NCI-H345 (cell line): ENCODE results near the gene ECM2.
"Not testable (repeated sequence)": the region's sequence is repeated elsewhere in the genome, so short reads cannot be mapped to it uniquely, and the experiment has no call there.

Experiments used
- DNase-seq: peaks from one replicate; lab custom pipeline; 2025; lab: John Stamatoyannopoulos, UW

The ECM2 gene

DNA sequence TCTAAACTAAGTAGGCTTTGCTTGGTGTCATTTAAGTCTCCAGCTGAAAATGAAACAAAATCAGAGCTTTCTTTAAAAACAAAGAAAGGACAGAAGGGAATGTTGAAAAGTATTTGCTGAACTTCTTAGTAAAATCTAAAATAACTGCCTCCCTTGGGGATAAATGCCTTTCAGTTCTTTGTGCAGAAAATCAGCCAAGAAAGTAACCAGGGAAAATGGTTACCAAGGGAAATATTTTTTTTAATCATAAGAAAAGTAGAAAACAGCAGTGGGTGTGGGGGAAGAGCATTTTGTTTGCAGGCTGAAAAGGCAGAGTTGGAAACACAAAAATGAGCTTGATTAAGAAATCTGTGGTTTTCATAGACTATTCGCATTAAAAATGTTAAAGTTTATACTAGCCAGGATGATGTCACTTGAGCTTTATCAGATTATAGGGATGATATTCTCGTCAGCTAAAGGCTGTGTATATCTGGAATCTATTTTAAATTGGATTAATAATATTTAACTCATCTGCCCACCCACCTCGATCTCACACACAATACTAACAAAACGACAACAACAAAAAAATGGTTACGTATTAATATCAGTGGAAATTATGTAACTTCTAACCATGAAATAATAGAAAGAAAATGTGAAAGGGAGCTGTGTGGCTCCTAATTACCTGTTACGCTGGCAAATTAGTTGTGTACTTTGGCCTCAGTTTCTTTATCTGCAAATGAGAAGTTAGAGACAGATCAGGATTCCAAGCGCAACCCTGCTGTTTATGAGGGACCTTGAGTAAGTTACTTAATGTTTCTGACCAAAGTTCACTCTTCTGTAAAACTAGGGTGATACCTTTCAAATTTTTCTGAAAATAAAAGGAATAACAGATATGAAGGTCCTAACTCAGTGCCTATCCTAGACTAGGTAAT lies at the start of gene ECM2:
Gene ECM2, minus strand, starts transcription at position 51 of the 911 bp plus-strand sequence. CDS start 13,124 bp downstream, outside the sequence.
- DNase-seq = no peak

DNA sequence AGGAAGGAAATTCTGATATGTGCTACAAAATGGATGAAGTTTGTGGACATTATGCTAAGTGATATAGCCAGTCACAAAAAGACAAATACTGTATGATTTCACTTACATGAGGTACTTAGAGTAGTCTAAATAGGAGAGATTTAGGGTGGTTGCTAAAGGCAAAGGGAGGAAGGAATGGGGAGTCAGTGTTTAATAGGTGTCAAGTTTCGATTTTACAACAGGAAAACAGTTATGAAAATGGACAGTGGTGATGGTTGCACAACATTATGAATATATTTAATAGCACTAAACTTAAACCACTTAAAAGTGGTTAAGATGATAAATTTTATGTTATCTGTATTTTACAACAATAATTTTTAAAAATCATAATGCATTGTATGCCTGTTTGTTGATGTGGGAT lies 40.4 kb upstream of the ECM2 start:
- DNase-seq = no peak

GRCh38 chr9:92573612-92574011 lies 37.8 kb upstream of the ECM2 start:
- not testable (repeated sequence) for DNase-seq

GRCh38 chr9:92571871-92572270 lies 36.1 kb upstream of the ECM2 start:
- not testable (repeated sequence) for DNase-seq

DNA sequence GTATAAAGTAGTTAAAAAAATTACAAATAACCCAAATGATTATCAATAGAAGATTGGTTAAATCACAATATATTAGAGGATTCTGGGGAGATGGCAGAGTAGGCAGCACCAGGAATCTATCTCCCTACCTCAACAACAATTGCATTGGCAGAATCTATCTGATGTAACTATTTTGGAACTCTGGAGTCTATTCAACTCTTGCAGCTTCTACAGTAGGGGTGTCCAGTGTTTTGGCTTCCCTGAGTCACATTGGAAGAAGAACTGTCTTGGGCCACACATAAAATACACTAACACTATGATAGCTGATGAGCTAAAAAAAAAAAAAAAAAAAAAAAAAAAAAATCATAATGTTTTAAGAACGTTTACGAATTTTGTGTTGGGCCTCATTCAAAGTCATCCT lies 29.2 kb upstream of the ECM2 start:
- no peak for DNase-seq

GRCh38 chr9:92564504-92564903 lies 28.7 kb upstream of the ECM2 start:
- no peak for DNase-seq

DNA sequence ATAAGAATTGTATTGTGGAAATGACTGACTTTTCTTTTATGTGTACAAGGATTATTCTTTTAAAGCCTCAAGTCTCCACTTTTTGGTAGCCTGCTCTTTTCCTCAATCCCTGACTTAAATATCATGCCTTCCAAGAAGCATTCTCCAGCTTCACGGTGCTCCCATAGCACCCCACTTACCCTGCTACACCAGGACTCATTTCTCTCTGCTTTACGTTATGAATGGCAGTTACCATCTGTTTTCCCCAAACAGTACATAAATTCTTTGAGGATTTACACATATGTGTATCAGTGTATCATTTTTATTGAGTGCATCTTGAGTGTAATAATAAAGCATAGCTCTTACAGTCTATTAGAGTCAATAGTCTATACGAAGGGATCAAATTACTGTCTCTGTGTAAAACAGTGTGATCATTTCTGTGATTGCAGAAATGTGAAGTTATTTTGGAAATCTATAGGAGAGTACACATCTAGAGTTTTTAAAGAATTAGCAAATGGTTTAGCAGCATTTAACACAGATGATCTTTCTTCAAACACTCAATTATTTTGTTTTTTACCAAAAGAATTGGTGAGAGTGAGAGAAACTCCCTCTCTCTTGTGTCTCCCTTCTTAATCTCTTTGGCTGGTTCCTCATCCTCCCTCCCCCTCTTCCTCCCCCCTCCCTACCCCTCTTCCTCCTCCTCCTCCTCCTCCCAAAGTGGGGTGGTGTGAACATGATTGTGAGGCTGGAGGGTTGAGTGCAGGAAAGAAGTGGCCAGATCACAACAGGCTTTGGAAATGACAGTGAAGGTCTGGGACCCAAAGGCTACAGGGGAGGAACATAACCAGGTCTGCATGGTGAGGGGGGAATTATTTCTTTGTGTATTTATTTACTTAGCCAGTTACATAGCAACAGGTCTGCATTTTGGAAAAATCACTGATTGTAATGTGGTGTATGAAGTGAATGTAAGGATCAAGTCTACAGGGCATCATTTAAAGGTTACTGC lies 27.6 kb upstream of the ECM2 start:
- no peak for DNase-seq

- DNase-seq = no peak
Observed at GRCh38 chr9:92562461-92562967, 26.7 kb upstream of the ECM2 start.

- no peak for DNase-seq
Observed at GRCh38 chr9:92561374-92562330, 25.9 kb upstream of the ECM2 start.

- DNase-seq = no peak
Observed at GRCh38 chr9:92558612-92559374, 23.0 kb upstream of the ECM2 start.

GRCh38 chr9:92550765-92551164 lies 15.0 kb upstream of the ECM2 start:
- no peak for DNase-seq

GRCh38 chr9:92547356-92547755 lies 11.6 kb upstream of the ECM2 start:
- DNase-seq = no peak

DNA sequence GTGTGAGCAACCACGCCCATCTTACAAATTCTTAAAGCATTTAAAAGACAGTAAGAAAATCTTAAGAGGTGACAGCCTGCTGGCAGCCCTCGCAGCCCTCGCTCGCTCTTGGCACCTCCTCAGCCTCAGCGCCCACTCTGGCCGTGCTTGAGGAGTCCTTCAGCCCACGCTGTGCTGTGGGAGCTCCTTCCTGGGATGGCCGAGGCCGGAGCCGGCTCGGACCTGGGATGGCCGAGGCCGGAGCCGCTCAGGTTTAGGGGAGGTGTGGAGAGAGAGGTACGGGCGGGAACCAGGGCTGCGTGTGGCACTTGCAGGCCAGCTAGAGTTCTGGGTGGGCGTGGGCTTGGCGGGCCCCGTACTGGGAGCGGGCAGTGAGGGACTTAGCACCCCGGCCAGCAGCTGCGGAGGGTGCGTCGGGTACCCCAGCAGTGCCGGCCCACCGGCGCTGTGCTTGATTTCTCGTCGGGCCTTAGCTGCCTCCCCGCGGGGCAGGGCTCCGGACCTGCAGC lies 9.3 kb upstream of the ECM2 start:
- DNase-seq = no peak

DNA sequence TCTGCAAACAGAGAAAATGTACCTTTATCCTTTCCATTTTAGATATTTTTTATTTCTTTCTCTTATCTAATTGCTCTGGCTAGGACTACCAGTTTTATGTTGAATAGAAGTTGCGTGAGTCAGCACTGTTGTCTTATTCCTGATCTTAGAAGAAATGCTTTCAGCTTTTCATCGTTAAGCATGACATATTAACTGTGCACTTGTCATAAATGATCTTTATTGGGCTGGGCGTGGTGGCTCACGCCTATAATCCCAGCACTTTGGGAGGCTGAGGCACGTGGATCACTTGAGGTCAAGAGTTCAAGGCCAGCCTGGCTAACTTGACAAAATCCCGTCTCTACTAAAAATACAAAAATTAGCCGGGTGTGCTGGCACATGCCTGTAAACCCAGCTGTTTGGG lies 8.2 kb upstream of the ECM2 start:
- DNase-seq = no peak

GRCh38 chr9:92538541-92538940 lies 2.8 kb upstream of the ECM2 start:
- DNase-seq = no peak

DNA sequence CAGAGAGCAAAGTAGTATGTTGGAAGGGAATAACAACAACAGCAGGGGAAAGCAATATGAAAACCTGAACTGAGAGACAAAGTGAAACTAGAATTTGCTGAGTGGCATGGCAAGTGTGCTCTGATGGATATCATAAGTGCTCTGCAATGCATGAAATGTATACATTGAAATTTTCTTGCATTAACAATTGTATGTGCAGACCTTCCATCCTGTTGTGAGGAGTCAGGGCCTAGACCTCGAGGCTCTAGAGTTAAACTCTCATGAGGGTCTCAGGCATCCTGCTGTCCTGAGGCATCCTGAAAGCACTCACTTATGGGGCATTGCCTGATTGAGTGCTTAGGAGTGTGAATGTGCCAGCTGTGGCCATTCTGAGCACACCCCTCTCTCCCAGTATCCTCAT lies 1.1 kb downstream of the ECM2 start:
- no peak for DNase-seq

DNA sequence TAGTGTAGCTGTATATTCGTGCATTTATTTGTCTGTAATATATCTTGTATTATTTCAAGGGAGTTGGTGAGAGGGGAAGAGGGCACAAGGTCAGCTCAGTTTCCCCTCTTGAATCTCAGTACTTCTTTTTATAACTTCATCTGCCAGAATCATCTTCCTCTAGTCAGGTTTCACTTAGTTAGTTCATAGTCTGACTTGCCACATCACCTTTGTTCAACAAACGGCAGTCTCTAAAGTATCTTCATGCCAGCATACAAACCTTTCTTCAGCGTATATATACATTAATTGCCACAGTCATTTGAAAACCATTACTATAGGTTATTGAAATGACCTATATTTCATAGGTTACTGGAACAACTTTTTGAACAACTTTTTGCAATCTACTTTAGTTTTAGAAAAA lies 1.6 kb downstream of the ECM2 start:
- DNase-seq = no peak

DNA sequence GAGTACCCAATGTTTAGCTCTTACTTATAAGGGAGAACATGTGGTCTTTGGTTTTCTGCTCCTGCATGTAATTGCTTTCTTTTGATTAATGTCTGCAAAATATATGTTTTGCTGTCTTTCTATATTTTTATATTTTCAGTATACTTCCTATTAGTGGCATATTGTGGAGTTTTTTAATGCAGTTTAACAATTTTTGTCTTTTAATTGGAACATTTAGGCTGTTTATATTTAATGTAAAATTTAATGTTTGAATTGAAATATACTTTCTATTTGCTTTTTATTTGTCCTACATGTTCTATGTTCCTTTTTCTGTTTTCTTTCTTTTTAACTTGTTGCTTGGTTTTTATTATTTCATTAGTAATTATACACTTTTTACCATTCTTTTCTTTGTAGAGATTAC lies 4.9 kb downstream of the ECM2 start:
- no peak for DNase-seq

DNA sequence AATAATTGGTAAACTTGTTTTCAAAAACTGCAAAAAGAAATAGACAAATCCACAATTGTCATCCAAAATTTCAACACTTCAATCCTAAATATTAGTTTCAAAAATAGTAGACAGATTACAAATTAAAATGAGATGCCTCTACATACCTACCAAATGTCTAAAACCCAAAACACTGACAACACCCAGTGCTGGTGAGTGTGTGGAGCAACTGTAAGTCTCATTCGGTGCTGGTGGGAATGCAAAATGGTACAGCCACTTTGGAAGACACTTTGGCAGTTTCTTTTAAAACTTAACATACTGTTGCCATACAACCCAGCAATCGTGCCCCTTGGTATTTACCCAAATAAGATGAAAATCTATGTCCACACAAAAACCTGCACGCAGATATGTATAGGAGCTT lies 6.7 kb downstream of the ECM2 start:
- no peak for DNase-seq

DNA sequence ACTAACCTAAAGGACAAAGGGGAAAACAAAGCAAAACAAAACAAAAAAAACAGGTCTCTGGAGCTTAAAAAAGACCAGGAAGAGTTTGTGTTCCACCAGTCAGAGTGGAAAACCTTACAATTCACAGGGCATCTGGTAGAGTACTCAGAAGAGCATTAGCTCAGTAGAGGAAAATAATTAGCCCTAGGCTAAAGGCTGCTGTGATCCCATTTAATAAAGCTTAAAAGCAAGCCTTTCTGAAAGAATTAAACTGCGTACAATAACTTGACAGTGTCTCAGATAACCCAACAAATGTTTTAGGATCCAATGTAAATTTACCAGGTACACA lies 7.3 kb downstream of the ECM2 start:
- no peak for DNase-seq
